Spinal cord (tissue), 10 donors: ENCODE data around the gene SLITRK4. TPM values are rescaled to one million over a fixed set of nuclear protein-coding genes. Genes with fewer than 3 reads are reported as not detected.

Experiments used
- DNase-seq, 6 donors: peaks; one replicate each; pipeline versions ENCODE4 v3.0.0 to v3.0.0-alpha.2; 2013 to 2015; ENCODE audit warnings: low spot score in 6 of 6, low read depth in 4 of 6
- H3K27ac ChIP-seq: one replicate; pipeline ENCODE4 v1.5.1; 2013; ENCODE audit warnings: low read depth, low read length, control low read depth
- H3K27me3 ChIP-seq: one replicate; pipeline ENCODE4 v1.6.1; 2013; ENCODE audit warnings: low read length; ENCODE audit not compliant: control insufficient read depth, insufficient read depth
- H3K36me3 ChIP-seq: one replicate; pipeline ENCODE4 v1.6.1; 2013; ENCODE audit warnings: low read length; ENCODE audit not compliant: control insufficient read depth, insufficient read depth
- H3K4me1 ChIP-seq: one replicate; pipeline ENCODE4 v1.6.1; 2013; ENCODE audit warnings: low read length; ENCODE audit not compliant: control insufficient read depth, insufficient read depth
- H3K4me3 ChIP-seq: one replicate; pipeline ENCODE4 v1.5.1; 2013; ENCODE audit warnings: low read depth, low read length, control low read depth
- H3K9me3 ChIP-seq: one replicate; pipeline ENCODE4 v1.6.1; 2013; ENCODE audit warnings: low read length; ENCODE audit not compliant: control insufficient read depth, insufficient read depth
- WGBS: methylation state at CpG from one replicate; pipeline ENCODE4 v1.1.5; 2013; ENCODE audit warnings: missing lambda C conversion rate; ENCODE audit not compliant: insufficient coverage; 5-methylcytosine and 5-hydroxymethylcytosine counted together
- long read RNA-seq, 4 donors: transcript quantifications; one replicate each; lab custom pipeline, GENCODE V29; 2026
- polyA plus RNA-seq, 2 donors: library from polyadenylated mRNA; unstranded; fragments of 120-200 nt; gene quantifications; one replicate each; pipeline ENCODE4 v1.2.1, GENCODE V29; 2013; ENCODE audit not compliant: insufficient read length in 2 of 2
- total RNA-seq, 2 donors: library from RNA; depleted of rRNA in 1 of 2; stranded (reverse); fragments of 120-200 nt in 1 of 2; fragments of >200 nt in 1 of 2; gene quantifications; one replicate each; pipeline versions ENCODE4 v1.2.3 to v1.2.4, GENCODE V29; 2013 to 2014
- donor health status: healthy.

SLITRK4 gene, protein sequence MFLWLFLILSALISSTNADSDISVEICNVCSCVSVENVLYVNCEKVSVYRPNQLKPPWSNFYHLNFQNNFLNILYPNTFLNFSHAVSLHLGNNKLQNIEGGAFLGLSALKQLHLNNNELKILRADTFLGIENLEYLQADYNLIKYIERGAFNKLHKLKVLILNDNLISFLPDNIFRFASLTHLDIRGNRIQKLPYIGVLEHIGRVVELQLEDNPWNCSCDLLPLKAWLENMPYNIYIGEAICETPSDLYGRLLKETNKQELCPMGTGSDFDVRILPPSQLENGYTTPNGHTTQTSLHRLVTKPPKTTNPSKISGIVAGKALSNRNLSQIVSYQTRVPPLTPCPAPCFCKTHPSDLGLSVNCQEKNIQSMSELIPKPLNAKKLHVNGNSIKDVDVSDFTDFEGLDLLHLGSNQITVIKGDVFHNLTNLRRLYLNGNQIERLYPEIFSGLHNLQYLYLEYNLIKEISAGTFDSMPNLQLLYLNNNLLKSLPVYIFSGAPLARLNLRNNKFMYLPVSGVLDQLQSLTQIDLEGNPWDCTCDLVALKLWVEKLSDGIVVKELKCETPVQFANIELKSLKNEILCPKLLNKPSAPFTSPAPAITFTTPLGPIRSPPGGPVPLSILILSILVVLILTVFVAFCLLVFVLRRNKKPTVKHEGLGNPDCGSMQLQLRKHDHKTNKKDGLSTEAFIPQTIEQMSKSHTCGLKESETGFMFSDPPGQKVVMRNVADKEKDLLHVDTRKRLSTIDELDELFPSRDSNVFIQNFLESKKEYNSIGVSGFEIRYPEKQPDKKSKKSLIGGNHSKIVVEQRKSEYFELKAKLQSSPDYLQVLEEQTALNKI
- total RNA-seq = 10 to 100 TPM; 15.2 to 35.6 TPM
- 10 to 100 TPM; 15.6 to 18.6 TPM for polyA plus RNA-seq
- long read RNA-seq, donor 1, transcript SLITRK4-202 (2 exons, 3,074 nt) = major isoform, 10 of 13 reads
- long read RNA-seq, donor 1, partial matches to known transcripts = 0 of 13 reads
- long read RNA-seq, donor 1, other reads (novel, unspliced or antisense) = 0 of 13 reads
- long read RNA-seq, donor 2, partial matches to known transcripts = 0 of 2 reads
- long read RNA-seq, donor 2, other reads (novel, unspliced or antisense) = 0 of 2 reads
- long read RNA-seq, donor 3, partial matches to known transcripts = 0 of 3 reads
- long read RNA-seq, donor 3, other reads (novel, unspliced or antisense) = 0 of 3 reads
- long read RNA-seq, donor 4, partial matches to known transcripts = 0 of 1 reads
- long read RNA-seq, donor 4, other reads (novel, unspliced or antisense) = 0 of 1 reads

DNA sequence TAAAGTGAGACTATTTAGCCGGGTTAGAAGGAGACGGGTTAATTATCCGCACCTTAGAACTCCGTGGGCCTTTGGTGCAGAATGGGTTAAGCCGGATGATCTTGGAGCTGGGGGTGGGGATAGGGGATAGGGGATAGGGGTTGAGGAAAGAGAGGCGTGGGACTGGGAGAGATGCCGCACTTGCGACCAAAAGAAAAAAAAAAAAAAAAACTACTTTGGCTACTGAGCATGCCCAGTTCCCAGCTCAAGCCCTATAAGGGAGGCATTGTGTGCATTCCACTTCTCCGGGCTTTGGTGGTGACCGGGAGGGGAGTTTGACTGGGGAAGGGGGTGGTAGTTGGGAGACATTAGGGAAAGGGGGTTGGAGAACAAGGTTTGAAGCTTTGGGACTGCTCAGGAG is at the start of gene SLITRK4:
TSS of gene SLITRK4 (minus strand) at position 187 of the 400 bp plus-strand sequence. CDS start 4,993 bp downstream, outside the sequence.
- Histone ChIP-seq H3K4me3 (peak within 1 kb of the TSS; percentile 42), H3K4me1 (peaks cover 4% of the 10 kb centered on the region), H3K9me3 (no peaks in the 10 kb centered on the region), H3K27ac (peak within 1 kb of the TSS; percentile 47), H3K27me3 (peaks cover 2% of the 10 kb centered on the region), H3K36me3 (no peaks in the 10 kb centered on the region)
- peak in 4 of 6 donors; percentile 46 to 94 (median 73) for DNase-seq
- 29% methylated on average over 7 of the region's 10 CpGs for WGBS

DNA sequence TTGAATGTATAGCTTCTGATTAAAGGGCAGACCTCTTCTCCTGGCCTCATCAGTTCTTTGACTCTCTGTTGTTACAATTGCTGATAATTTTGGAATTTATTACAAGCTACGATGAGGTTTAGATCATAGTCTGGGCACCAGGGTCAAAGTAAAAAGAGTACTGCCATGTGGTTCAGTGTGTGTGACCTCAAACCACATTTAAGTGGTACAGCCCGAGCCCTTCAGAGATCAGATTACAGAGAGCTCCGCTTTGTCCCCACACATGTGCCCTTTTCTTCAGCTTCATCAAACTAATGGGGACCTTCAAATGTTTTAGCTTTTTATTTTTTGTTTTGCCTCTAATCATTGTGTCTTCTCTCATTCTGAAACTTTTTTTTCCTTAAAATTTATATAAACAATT is 47.6 kb upstream of the SLITRK4 start:
- Histone ChIP-seq H3K27ac (no peak overlapping the region), H3K9me3 (no peaks in the 10 kb centered on the region), H3K36me3 (no peaks in the 10 kb centered on the region), H3K4me3 (no peak overlapping the region), H3K27me3 (no peaks in the 10 kb centered on the region), H3K4me1 (no peaks in the 10 kb centered on the region)
- WGBS = no CpG with 5 or more reads among the region's 3 CpGs
- DNase-seq = no peak

DNA sequence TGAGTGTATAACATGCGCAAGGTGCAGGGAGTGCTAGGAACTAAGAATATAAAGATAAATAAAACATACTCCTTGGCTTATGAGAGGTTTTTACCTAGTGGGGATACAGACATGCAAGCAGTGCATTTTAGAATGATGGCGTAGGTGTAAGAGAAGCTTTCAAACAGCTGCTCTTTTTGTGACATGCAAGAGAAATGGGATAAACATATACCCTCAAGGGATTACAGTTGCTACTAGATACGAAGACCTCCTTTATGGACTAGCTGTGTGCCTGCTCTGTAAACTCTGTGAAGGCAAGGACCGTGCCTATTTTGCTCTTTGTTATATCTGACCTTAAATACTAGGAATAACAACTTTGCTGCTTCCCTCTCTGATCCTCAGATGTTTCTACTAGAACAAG is 39.0 kb upstream of the SLITRK4 start:
- WGBS = 60% methylated on average over 1 of the region's 4 CpGs
- no peaks in the 10 kb centered on the region for H3K4me1 ChIP-seq
- H3K27ac ChIP-seq = no peak overlapping the region
- no peak overlapping the region for H3K4me3 ChIP-seq
- H3K36me3 ChIP-seq = no peaks in the 10 kb centered on the region
- no peak for DNase-seq
- H3K27me3 ChIP-seq = no peaks in the 10 kb centered on the region
- H3K9me3 ChIP-seq = no peaks in the 10 kb centered on the region

DNA sequence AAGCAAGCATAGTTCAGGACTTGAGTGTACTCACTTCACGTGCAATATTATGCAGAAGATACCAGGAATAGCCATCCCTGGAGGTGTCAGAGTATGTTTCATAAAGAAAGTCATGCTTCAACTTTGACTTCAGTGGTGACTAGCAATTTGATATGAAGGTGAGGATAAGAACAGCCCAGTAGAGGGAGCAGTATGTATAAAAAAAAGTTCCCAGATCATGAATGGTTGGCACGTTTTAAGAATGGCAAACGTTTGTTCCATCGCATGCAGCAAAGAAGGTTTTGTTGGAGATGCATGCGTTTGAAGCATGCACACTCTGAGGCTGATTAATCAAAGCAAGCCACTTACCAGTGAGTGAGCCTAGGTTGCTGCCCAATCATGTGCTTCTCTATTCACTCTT is 33.5 kb upstream of the SLITRK4 start:
- Histone ChIP-seq H3K36me3 (no peaks in the 10 kb centered on the region), H3K4me1 (no peaks in the 10 kb centered on the region), H3K4me3 (no peak overlapping the region), H3K27me3 (no peaks in the 10 kb centered on the region), H3K27ac (no peak overlapping the region), H3K9me3 (no peaks in the 10 kb centered on the region)
- DNase-seq = peak in 2 of 6 donors; percentile 32 to 45
- 7% methylated on average over 3 of the region's 5 CpGs for WGBS

DNA sequence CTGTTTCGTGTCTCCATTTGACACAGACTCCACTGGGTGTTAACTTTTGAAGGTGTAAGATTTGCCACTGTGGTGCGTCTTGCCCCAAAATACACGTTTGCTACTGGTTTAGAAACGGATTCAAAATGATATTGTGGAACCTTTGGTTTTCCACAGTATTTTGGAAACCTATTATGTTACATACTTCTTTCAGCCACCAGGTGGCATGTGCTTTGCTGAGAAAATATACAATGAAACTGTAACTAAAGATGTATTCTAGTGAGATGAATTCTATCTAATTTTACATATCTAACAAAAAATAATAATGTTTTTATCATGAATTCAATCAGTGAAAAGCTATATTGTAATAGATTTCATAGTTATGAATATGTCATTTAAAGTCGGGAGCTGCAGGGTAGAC is 28.4 kb upstream of the SLITRK4 start:
- no peak overlapping the region for H3K4me3 ChIP-seq
- H3K27me3 ChIP-seq = no peaks in the 10 kb centered on the region
- H3K36me3 ChIP-seq = no peaks in the 10 kb centered on the region
- no CpG with 5 or more reads among the region's 5 CpGs for WGBS
- no peaks in the 10 kb centered on the region for H3K4me1 ChIP-seq
- peak in 4 of 6 donors; percentile 2 to 68 (median 22) for DNase-seq
- H3K9me3 ChIP-seq = no peaks in the 10 kb centered on the region
- H3K27ac ChIP-seq = no peak overlapping the region

DNA sequence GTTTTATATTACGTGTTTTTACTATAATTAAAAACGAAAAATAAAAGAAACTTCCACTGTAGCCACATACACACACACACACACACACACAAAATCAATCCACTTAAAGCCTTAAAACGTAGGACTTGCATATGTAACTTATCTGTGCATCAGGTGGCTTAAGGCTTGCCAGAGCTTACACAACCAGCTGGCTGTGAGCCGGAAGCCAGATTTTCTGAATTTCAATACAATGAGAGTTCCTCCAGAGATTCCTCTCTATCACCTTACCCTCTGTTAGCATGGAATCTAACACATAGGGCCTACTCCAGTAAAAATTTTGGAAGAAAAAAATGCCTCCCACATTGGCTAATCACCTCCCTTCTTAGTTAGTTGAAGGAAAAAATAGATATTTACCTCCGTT is 27.9 kb upstream of the SLITRK4 start:
- no peak for DNase-seq
- H3K4me1 ChIP-seq = no peaks in the 10 kb centered on the region
- no peaks in the 10 kb centered on the region for H3K27me3 ChIP-seq
- WGBS = 48% methylated on average over 2 of the region's 5 CpGs
- H3K36me3 ChIP-seq = no peaks in the 10 kb centered on the region
- H3K9me3 ChIP-seq = no peaks in the 10 kb centered on the region
- H3K4me3 ChIP-seq = no peak overlapping the region
- no peak overlapping the region for H3K27ac ChIP-seq

DNA sequence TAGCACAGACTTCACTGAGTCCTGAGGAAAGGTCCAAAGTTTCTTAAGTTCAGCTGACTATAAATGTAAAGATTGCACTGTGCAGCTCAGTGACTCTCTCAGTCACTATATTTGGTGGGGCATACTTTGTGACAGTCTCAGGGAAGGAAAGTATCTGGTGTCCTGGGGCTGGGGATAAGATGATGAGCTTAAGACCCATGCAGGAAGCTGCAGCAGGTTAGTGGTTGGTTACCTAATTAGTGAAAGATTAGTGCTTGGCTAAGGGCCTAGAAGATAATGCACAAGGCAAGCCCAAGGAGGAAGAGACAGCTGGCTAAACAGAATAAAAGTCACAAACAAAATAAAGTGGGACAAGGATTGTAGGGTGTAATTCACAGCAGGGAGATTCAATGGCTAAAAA is 25.4 kb upstream of the SLITRK4 start:
- no peak for DNase-seq
- Histone ChIP-seq H3K27me3 (no peaks in the 10 kb centered on the region), H3K36me3 (no peaks in the 10 kb centered on the region), H3K9me3 (no peaks in the 10 kb centered on the region), H3K27ac (no peak overlapping the region), H3K4me3 (no peak overlapping the region), H3K4me1 (no peaks in the 10 kb centered on the region)

DNA sequence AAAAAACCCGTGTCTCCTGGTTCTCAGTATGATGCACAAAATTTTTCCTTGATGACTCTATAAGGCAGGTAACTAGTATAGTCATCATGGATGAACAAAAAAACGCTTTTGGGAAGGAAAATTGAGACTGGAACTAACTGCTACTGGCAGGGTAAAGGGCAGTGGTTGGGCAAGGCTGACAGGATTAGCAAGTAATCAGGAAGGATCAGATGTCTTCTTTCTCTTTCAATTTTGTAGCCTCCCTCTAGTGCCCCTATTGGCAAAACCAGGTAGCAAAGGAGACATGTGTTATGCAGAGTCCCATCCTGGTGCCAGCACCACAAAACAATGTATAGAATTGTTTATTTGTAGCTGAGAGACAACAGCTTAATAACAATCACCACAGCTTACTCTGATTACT is 12.8 kb upstream of the SLITRK4 start:
- Histone ChIP-seq H3K4me1 (no peaks in the 10 kb centered on the region), H3K4me3 (no peak overlapping the region), H3K27me3 (no peaks in the 10 kb centered on the region), H3K36me3 (no peaks in the 10 kb centered on the region), H3K9me3 (no peaks in the 10 kb centered on the region), H3K27ac (no peak overlapping the region)
- 0% methylated on average over 1 of the region's 2 CpGs for WGBS
- no peak for DNase-seq

DNA sequence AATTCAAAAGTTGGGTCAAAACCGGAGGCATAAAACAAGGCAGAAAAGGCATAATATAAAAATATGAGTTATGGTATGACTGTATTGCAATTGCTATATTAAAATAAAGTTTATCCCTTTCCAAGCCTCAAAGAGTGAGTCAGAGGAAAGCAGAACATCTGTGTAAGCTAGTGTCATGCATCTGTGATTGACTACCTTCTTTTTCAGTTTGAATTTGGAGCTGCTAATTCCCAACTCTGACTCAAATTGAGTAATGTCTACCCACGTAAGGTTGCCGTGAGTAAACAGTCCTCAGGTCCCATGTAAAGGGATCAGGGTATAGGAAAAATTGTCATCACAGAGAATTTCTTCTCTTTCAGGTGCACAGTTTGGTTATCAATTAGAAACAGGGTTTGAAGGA is 6.5 kb upstream of the SLITRK4 start:
- Histone ChIP-seq H3K9me3 (no peaks in the 10 kb centered on the region), H3K4me1 (no peaks in the 10 kb centered on the region), H3K36me3 (no peaks in the 10 kb centered on the region), H3K27me3 (no peaks in the 10 kb centered on the region), H3K4me3 (no peak overlapping the region), H3K27ac (no peak overlapping the region)
- DNase-seq = no peak
- WGBS = no CpG with 5 or more reads among the region's 3 CpGs
